GM18861 (cell line): Measurements from ENCODE around the gene KCNJ12.

Source experiments
- ATAC-seq: cut with Tn5 transposase; IDR thresholded peaks from one replicate; pipeline ENCODE4 v1.9.1; 2021; ENCODE audit not compliant: unreplicated experiment

Gene KCNJ12

DNA sequence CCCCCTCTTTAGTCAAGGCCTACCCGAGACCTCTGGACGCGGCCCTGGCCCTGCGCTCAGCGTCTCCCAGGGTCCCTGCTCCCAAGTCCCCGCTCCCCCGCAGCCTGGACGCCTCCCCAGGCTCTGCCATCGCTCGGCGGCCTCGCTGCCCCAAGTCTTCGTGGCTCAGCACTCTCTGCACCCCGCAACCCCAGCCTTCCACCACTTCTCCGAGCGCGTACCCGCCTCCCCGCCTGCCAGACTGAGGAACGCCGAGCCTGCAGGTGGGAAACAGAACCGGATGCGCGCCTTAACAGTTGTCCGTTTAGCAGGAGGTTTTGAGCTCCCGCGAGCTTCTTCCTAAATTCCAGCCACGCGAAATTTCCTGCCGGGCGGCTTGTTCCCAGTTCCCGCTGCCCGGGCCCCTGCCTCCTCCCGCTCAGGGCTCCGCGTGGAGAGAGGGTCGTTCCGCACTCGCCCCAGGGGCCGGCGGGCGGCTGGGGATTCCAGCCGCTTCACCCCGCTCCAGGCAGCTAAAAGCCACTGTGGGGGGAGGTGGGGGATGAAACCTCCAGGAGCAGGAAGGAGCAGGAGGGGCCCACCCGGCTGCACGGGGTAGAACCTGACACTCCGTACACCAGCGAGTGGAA is 87.7 kb downstream of the KCNJ12 start:
- no peak for ATAC-seq

DNA sequence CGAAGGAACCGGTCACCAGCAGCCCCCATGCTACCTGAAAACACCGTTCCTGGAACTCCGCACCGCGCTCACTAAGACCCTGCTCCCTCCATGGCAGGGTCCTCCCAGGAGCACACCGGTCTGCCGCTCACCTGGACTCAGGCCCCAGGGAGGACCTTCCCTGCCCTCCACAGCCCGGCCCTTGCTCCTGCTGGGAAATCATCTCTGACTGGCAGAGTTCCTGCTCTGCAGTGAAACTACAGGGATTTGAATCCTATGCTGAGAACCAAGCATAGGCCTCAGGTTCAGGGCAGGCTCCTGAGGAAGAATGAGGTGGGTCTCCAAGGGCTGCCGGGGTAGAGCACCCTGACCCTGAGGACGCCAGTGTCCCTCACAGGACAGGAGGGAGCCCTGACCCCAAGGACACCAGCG is 88.5 kb downstream of the KCNJ12 start:
- no peak for ATAC-seq

DNA sequence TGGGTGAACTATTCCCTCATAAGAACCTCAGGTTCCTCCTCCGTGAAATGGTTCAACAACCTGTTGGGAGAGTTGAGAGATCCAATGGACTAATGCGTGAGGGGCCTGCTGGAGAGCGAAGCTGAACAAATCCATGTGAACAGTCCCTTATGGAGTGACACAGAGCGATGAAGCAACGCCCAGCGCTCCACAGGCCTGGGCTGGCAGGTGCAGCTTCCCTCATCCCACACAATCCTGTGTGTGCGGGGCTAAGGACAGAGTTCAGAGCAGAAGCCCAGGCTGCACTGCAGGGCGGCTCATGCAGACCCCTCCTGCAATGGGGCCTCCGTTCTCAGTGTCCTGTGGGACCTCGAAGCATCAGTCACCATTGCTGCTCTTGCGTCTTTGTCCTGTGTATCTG is 90.4 kb downstream of the KCNJ12 start:
- ATAC-seq = no peak

DNA sequence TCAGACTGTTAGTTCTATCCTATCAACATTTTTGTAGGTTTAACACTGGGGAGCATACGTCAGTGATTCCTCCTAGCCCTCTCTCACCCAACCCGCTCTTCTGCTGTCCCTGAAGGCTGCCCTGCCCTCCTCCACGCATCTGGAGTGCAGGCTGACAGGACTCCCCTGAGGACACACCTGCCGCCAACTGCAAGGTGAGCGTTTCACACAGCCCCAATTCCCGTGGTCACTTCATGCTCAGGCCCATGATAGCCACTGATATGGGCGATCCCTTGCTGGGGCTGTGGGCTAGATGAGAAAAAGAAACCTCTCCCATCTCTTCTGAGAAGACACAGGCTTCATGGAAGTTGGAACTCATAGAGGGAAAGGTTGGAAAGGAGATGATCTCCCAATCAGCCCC is 91.0 kb downstream of the KCNJ12 start:
- ATAC-seq = no peak

DNA sequence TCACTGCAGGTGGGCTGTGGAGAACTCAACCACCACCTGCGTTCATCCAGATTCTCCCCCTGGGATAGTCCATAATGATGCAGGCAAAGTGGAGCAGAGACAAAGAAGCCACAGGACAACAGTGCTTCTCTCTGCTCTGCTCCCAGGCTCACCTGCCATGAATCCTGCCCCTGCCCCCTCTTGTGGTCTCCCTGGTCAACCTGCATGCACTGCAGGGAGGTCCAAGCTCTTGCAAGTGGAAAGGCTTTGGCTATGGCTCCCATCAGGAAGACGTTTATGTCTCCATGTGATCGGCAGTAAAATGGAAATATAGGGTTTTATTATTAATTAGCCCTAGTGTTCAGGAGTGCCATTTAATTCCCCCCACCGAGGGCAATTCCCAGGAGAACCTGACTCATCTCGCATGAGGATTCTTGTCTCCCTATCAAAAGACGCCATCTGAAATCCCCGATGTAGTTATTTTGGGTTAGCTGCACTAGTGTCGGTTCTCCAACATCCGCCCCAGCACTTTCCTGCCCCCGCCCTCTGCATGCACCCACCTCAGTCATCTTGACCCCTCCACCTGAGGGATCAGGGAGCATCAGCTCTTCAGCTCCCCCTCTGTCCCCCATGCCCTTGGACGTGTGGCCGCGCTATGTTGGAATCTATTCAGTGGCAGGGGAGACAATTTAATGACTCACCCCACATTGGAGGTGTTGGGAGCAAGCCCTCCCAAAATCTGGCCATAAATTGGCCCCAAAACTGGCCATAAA is 91.8 kb downstream of the KCNJ12 start:
- no peak for ATAC-seq
